LNCaP clone FGC (cell line): ENCODE data around the gene SNCB.

Source experiments
- DNase-seq: peaks from one replicate; pipeline ENCODE4 v3.0.0-alpha.2; 2011; ENCODE audit warnings: low read depth
- H3K4me3 ChIP-seq: 2 replicates; pipeline ENCODE4 v1.5.1; 2011; ENCODE audit warnings: mild to moderate bottlenecking, low read depth, low read length, control low read depth
- TF ChIP-seq, protein P1 (sequence below): IDR thresholded peaks from 2 replicates; pipeline ENCODE4 v1.5.1; 2012; ENCODE audit warnings: mild to moderate bottlenecking; ENCODE audit not compliant: control insufficient read depth, insufficient read depth; ENCODE audit errors: extremely low read depth

SNCB gene

GRCh38 chr5:176637556-176637955 is 7.2 kb upstream of the SNCB start:
- DNase-seq, result no peak
- H3K4me3 ChIP-seq, result no peak overlapping the region
- TF ChIP-seq, protein P1, sequence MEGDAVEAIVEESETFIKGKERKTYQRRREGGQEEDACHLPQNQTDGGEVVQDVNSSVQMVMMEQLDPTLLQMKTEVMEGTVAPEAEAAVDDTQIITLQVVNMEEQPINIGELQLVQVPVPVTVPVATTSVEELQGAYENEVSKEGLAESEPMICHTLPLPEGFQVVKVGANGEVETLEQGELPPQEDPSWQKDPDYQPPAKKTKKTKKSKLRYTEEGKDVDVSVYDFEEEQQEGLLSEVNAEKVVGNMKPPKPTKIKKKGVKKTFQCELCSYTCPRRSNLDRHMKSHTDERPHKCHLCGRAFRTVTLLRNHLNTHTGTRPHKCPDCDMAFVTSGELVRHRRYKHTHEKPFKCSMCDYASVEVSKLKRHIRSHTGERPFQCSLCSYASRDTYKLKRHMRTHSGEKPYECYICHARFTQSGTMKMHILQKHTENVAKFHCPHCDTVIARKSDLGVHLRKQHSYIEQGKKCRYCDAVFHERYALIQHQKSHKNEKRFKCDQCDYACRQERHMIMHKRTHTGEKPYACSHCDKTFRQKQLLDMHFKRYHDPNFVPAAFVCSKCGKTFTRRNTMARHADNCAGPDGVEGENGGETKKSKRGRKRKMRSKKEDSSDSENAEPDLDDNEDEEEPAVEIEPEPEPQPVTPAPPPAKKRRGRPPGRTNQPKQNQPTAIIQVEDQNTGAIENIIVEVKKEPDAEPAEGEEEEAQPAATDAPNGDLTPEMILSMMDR, result no peak

GRCh38 chr5:176636426-176636825 is 6.1 kb upstream of the SNCB start:
- H3K4me3 ChIP-seq, result no peak overlapping the region
- no peak for DNase-seq
- TF ChIP-seq, protein P1, result no peak

DNA sequence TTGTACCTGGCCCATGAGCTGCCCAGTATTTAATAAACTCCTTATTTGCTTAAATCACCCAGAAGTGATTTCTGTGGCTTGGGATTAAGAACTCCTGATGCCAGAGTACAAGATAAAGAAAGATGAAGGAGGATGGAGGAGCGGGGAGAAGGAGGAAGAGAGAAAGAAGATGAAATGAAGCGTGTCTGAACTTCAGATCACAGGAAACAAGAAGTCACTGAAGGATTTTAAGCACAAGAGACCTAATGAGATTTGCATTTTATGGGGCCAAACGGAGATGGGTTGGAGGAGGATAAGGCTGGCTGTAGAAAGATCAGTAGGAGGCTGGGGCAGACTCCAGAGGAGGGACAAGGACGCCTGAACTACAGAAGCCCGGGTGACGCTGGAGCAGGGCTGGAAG is 3.3 kb upstream of the SNCB start:
- no peak overlapping the region for H3K4me3 ChIP-seq
- TF ChIP-seq, protein P1, result no peak
- DNase-seq, result no peak

DNA sequence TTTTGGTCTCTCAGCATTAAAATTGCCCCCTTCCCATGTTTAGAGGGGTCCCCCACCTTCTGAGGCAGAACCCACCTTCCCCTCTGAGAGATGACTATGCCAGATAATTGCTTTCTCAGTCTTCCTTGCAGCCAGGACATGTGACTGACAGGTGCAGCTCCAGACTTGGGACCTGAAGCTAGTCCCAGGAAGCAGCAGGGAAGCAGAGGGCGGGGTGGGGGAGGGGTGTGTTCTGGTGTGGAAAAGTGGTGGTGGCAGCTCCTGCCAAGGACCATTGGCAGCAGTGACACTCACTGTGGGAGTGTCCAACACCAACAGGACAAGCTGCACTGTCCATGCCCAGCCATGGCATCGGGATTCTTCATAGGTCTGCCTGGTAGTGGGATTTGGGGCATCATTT is 2.4 kb upstream of the SNCB start:
- TF ChIP-seq, protein P1, result no peak
- H3K4me3 ChIP-seq, result no peak overlapping the region
- DNase-seq, result no peak

DNA sequence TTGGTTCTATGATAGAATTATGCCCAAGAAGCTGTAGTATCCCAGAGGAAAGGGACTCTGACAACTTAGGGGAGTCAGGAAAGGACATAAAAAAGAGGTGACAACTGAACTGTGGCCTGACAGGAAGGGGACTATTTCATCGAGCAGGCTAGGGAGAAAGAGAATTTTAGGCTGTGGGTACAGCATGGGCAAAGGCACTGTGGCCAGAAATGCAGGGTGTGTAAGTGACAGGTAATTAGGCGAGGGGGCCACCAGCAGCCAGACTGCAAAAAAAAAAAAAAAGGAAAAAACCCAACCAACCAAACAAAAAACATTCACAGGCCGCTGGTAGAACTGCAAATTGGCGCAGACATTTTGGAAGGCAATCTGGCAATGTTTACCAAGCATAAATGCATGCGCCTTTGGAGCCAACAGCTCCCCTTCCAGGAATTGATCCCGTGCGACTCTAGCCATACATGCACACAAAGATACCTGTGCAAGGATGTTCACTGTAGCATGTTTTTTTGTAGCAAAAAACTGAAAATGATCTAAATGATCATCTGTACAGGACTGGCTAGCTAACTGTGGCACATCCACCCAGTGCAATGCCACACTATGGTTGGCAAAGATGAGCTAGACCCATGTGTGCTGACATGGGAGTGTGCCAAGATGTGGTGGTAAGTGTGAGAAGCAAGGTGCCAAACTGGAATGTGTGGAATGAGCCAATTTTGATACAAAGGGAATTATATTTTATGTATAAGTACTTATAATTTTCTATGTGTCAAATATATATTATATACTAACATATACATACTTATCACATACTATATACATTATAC is 1.3 kb upstream of the SNCB start:
- H3K4me3 ChIP-seq, result no peak overlapping the region
- TF ChIP-seq, protein P1, result no peak
- DNase-seq, result no peak

- DNase-seq, result no peak
- peak overlapping the region; percentile 36 for H3K4me3 ChIP-seq
- TF ChIP-seq, protein P1, result no peak
Observed at GRCh38 chr5:176630681-176631222, 418 bp upstream of the SNCB start.

- no peak overlapping the region for H3K4me3 ChIP-seq
- TF ChIP-seq, protein P1, result no peak
- no peak for DNase-seq
Observed at GRCh38 chr5:176629317-176629852, 949 bp downstream of the SNCB start.
